GM19455 (cell line): Measurements from ENCODE around the gene TMEM170B.

Experiments
- ATAC-seq: cut with Tn5 transposase; IDR thresholded peaks from one replicate; pipeline ENCODE4 v1.9.1; 2021; ENCODE audit not compliant: unreplicated experiment

TMEM170B gene

DNA sequence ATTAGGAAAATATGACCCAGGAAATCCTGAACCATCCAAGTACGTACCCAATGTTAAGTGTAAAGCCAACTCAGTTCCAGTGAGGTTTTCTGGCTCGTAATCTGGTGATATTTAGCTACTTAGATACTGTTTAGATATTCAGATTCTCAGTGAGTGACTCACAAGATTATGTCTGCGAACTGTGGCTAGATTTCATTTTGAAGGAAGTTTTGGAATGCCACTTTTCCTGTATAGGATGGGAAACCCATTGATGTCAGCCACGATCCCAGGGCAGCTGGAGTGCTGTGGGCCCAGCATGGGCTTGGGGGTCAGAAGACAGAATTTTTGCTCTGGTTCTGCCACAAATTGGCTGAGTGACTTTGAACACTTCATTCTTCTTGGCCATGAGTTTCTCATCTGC is 76.3 kb downstream of the TMEM170B start:
- ATAC-seq, result no peak

DNA sequence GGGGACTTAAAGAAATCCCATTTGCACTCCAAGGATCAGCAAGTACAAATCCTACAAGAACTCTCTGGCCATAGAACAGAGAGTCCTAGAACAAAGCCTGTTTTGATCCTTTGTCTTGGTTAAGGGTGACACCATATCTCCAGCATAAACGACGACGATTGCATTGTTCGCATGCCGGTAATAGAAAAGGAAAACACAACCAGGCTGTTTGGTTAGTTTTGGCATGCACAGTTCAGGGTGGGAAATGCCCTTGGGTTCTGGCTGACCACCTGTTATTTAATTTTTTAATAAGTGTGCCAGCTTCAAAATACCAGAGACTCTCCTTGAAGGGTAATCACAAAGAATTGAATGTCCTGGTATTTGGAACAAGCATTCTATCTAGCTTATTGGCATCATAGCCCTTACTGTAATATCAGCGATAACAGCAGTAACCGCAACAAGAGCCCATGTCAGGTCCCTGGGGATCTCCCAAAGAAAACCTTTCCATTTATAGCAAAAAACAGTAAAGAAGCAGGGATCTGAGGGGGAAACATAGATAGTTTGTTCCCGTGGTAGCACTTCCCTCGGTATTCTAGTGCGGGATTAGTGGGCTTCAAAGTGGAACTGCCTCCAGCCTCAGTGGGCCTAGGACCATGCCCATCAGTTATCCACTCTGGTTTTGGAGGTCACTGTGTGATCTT is 77.1 kb downstream of the TMEM170B start:
- no peak for ATAC-seq

DNA sequence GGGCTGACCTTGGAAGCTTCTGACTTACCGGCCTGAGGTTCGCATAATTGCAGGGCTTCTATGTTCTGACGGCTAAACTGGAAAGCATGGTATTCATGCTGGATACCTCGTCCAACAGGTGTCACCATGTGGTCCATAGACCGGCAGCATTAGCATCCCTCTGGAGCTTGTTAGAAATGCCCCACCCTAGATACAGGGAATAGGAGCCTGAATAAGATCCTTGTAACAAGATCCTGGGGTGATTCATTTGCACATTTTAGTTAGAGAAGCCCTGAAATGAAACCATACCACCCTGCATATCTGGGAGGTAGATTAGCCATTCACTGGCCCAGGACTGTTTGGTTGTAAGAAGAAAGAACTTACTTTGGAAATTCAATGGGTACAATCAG is 77.7 kb downstream of the TMEM170B start:
- ATAC-seq, result no peak

DNA sequence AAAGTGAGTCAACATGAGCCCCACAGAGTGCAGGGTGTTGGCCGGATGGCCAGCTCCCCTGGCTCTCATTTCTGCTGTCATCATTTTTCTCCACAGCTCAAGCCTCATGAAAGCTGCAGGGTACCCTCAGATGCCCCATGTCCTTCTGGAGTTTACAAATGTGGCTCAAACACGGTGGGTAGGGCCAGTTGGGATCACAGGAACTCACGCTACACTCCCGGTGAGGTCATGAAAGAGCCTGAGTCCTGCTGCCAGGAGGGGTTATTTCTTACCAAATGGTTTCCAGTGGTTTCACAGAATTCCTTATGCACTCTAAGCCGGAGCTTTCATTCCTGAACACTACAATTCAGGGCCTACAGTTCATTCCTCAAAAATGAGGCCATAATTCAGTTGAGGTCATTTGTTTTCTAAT is 78.7 kb downstream of the TMEM170B start:
- no peak for ATAC-seq

DNA sequence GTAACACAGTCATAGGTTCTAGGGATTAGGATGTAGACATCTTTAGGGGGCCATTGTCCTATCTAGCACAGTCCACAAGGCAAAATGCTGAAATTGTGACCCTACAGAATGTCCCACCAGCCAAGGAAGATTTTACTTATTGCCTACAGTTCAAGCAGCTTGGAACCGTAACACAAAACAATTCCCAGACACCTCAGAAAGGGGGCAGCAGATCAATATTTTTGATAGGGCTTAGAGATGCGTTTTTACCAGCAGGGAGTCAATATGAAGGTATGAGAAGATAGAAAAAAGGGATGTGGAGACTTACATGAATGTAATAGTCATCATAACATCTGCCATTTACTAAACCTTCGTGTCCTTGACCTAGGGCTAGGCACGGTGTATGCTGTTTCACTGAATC is 81.0 kb downstream of the TMEM170B start:
- no peak for ATAC-seq

DNA sequence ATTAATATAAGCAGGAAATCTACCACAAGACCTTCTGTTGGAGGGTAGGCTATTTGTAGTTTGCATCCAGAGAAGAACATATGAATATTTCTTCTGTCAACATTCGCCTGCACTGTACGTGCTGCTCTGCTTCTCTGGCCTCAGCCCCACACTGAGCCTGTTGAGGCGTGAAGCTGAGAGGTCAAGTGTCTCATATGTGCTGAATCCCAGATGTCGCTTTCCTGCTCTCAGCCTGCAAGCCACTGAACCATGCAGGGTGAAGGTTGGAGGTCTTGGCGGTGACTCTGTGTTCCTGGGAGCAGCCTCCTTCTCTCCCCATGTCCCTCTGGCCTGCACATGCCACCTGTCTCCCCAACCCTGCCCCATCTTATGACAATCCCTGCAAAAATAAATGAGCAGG is 83.6 kb downstream of the TMEM170B start:
- no peak for ATAC-seq

DNA sequence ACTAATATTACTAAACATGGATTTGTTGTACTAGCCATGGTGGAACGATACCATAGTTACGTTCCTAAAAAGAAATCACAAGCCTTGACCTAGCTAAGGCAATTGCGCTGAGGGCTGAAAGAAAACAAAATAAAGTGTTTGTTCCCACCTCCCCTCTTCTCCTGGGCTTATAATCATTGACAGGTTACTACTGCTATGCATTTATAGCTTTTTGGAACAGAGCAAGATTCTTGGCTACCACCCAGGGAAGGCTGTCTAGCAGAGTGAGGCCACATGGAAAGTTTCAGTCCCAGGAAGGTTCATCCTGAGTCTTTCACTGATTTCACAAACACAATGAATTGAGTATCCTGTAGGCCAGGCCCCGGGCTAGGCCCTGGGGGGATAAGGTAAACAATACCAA is 84.6 kb downstream of the TMEM170B start:
- ATAC-seq, result no peak

DNA sequence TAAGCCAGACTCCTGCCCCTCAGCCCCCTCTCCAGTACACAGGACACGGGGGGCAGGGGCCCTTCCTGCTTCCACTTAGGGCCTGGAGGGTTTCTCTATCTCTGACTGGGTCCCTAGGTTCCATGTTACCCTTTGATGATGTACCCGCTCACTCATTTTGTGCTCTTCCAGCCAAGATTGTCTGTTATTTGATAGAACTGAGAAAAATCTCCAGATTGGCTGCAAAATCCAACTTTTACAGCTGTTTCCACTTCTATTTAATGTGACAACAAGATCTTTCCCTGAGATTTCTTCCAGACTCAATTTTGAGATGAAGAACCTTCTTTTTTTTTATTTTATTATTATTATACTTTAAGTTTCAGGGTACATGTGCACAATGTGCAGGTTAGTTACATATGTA is 85.7 kb downstream of the TMEM170B start:
- no peak for ATAC-seq

DNA sequence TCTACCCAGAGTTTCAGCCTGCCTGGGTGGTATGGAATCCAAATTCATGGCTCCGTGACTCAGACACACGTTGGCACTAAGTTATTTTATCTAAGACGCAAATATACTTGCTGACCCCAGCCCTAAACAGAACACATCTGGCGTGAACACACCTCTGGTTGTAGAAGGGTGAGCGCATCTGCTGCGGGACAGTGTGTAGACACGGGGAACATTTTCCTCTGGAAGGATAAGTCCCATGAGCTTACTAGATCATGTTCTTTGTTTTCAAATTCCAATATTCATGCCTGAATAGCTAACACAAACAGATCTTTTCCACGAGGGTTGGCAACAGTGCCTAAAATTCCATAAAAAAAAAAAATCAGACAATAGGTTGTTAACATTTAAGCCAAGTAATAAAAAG is 87.8 kb downstream of the TMEM170B start:
- no peak for ATAC-seq

DNA sequence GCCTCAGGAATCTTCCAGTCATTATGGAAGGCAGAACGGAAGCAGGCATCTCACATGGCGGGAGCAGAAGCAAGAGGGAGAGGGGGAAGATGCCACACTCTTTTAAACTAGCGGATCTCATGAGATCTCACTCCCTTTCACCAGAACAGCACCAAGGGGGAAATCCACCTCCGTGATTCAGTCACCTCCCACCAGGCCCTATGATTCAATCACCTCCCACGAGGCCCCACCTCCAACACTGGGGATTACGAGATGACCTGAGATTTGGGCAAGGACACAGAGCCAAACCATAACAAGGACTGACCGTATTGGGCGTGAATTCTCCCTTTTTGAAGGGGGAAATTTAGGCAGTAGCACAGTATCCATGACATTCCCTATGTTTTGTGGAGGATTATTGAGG is 88.8 kb downstream of the TMEM170B start:
- ATAC-seq, result no peak

DNA sequence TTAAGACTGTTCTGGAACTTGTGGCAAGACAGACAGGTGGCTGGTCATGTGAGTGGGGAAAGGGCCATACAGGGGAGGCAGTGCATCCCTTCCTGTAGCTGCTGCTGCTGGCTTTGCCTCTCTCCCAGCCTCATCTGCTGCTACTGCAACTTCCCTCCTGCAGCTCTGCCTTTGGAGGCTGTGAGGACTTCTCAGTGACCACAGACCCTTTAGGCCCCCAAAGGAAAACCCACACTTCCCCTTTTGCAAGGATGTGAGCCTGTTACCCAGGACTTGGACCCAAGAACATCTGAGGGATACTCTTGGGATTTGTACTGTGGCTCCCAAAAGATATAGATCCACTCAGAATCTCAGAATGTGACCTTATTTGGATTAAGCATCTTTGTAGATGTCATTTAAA is 91.0 kb downstream of the TMEM170B start:
- ATAC-seq, result no peak

DNA sequence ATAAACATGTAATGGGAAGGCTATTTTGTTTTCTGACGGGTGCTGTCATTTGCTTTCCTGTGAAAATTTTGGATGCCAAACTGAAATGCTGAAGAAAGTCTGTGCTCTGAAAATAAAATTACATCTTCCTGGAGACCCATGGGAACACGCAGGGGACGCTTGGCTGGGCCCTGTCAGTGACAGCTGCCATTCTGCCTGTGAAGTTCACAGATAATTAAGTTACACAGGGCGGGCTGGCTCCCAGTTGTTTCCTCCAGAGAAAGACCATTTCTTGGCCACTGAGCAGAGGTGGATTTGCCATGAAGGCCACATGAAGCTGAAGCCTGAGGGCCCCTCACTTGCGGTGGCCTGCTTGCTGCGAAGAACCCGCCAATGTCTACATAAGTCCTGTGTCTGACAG is 93.5 kb downstream of the TMEM170B start:
- no peak for ATAC-seq

DNA sequence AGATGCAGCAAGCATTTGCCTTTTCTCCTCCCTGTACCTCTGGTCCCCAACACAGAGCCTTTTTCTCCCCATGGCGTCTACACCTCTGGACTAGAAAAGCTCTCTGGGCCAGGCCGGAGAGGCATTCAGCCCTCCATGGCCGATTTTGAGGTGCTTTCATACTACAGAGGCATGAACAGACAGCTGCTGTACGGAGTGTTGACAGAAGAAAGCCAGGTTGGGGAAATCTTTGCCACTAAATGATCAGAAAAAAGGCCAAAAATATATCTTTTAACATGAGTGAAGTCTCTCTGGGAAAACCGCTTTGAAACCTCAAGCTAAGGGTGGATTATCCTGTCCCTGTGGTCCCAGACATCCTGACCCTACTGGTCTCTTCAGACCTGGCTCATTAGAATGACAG is 94.0 kb downstream of the TMEM170B start:
- no peak for ATAC-seq

DNA sequence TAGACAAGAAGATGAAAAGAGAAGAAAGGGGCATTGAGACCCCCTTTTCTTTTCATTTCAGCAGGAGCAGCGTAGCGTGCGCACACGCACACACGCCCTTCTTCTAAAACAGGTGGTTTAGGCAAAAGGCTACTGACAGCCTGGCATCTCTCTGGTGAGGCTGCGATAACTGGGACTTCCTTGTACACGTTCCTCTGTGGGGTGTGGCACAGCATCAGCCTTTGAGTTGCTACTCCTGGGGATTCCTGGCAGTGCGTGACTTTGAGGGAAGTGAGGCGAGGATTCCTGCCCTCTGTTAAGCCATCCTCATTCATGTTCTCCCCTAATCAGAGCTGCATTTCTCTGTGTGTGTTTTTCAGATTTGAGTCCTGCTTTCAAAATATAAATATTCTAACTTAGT is 94.7 kb downstream of the TMEM170B start:
- no peak for ATAC-seq

DNA sequence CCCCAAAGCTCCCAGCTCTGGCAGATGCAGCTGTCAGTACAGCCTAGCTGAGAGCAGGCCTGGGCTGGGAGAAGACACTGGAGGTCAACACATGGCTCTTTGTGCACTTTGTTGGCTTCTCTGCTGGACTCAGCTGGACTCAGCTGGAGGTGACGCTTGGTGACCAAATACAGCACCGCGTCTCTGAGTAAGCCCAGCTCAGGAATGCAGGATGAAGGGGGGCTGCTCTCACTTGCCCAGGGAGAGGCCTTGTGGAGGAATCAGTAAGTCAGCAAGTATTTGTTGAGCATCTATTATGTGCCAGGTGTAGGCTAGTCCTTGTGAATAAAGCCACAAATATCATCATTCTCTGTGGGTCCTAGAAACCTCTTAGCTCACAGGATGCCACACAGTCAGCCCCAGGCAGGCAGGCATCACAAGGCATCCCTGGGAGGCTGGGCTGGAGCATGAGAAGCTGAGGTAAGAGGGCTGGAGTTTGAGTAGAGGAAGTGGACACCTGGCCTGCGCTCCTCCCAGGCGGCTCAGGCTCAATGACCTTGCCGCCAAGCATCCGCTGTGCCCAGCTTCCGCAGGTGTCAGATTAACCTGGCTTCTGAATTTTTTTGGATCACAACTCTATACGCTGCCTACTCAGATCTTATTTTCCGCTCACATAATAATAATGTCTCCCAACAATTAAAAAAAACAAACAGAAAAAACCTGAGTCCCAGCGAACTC is 95.4 kb downstream of the TMEM170B start:
- no peak for ATAC-seq
